Epithelial cell of proximal tubule (primary cell): ENCODE data around the gene KIF21B. TPM values are rescaled to one million over a fixed set of nuclear protein-coding genes. Genes with fewer than 3 reads are reported as not detected.

Experiments used
- DNase-seq: peaks from one replicate; pipeline ENCODE4 v3.0.0-alpha.2; 2011; ENCODE audit warnings: low read depth
- H3K4me3 ChIP-seq: 2 replicates; pipeline ENCODE4 v1.5.1; 2011; ENCODE audit warnings: low read depth, mild to moderate bottlenecking, low read length
- CTCF ChIP-seq: conservative IDR thresholded peaks from 2 replicates; pipeline ENCODE4 v1.5.1; 2012; ENCODE audit warnings: low read depth, mild to moderate bottlenecking, low read length
- total RNA-seq: library from RNA; depleted of rRNA; stranded (reverse); fragments of >200 nt; gene quantifications from 2 replicates; pipeline ENCODE4 v1.2.3, GENCODE V29; 2015

Gene KIF21B
- total RNA-seq, 1 donor from 2014 or later, result 13.3 TPM

DNA sequence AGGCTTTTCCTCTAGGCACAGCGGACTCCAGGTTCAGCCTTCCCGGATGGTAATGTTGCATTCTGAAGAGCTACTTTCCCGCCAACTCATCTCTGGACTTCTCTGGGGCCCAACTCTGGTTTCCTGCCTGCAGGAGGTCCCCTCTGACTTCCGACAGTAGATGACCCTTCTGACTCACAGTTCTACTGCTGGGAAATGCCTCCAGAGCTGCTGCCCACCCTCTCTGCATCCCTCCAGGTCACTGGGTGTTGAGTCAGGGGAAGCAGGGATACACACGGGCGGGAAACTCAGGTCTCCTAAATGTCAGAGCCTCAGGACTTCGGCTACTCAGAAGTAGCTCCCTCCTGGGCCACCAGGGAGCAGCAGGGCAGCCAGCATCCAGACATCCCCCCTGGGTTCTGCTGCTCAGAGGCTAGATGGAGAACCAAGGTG, 2.1 kb upstream of the KIF21B start:
- DNase-seq, result no peak
- peak; percentile 43 for TF ChIP-seq CTCF
- H3K4me3 ChIP-seq, result no peak overlapping the region

DNA sequence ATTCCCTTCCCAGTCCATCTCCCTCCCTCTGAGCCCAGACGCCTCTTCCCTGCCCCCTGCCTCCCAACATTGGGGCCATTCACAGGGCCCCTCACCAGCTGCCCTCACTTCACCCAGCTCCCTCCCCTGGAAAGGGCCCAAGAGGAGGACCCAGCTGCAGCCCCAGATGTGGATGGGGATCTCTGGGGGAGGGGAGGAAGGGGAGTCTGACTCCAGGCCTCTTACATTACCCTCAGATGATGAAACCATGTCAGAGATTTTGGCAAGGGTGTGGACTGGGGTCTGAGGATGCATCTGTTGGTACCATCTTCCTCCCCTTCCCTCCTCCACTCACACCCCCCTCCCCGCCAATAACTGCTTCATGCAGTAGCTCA, 1.1 kb upstream of the KIF21B start:
- TF ChIP-seq CTCF, result no peak
- DNase-seq, result no peak
- H3K4me3 ChIP-seq, result no peak overlapping the region

- TF ChIP-seq CTCF, result no peak
- DNase-seq, result no peak
- no peak overlapping the region for H3K4me3 ChIP-seq
These were observed 558 bp upstream of the KIF21B start for GRCh38 chr1:201023920-201024624.

DNA sequence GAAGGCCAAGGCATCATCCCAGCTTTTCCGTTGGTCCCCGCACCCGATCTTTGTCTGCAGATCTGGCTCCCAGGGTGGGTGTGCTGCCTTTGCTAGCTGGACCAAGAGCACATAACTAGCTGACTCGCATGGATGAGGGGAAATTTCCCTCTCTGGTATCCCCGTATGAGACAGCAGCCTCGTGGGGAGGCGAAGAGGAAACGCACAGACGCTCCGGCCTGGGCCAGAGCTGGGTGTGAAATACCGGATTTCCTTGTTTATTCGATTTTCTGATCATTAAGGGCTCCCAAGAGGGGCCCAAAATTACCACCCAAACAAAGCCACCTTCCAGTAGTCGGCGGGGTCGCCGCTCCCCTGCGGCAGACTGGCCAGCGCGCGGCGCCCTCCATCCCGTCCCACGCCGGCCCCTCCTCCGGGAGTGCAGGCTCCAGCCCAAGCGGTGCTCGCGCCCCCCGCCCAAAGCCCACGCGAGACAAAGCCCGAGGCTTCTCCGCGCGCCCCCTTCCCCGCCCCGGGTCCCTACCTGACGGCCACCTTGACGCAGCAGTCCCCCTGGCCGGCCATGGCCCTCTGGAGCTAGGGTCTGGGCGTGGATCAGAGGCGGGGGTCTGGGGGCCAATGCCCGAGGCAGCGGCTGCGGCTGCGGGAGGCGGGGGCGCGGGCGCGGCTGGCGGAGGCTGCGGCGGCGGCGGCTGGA, 546 bp downstream of the KIF21B start:
- no peak for TF ChIP-seq CTCF
- DNase-seq, result no peak
- peak overlapping the region; percentile 55 for H3K4me3 ChIP-seq

DNA sequence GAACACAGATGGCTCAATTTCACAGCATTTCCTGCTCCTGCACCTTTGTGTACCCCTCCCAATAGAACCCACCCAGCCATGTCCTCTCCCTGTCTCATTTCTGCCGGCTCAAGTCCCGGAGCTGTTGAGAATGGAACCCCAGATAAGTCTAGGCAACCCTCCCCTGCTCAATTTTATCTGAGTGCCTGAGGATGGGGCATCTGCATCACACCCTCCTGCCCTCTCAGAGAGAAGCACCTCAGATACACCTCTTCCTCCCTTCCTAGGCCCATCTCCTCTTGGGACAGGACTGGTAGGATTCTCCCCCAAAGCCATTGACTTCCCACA, 1.1 kb downstream of the KIF21B start:
- DNase-seq, result no peak
- TF ChIP-seq CTCF, result no peak
- peak overlapping the region; percentile 55 for H3K4me3 ChIP-seq

GRCh38 chr1:201021630-201022492, 1.7 kb downstream of the KIF21B start:
- DNase-seq, result no peak
- H3K4me3 ChIP-seq, result no peak overlapping the region
- no peak for TF ChIP-seq CTCF
